Caco-2 (cell line): ENCODE results near the gene FGFBP3. TPM values are rescaled to one million over a fixed set of nuclear protein-coding genes. Genes with fewer than 3 reads are reported as not detected.

ENCODE experiments used
- BruUV-seq: library from RNA; stranded (reverse); fragments of 400-500 nt; replicated peaks from 2 replicates; lab custom pipeline; 2021; lab: Mats Ljungman, UMichigan
- CTCF ChIA-PET: fragments of 300-600 bp; sonication (Branson Sonifier 250); formaldehyde crosslinking; loops from one replicate; lab custom pipeline; 2022; ENCODE audit warnings: antibody characterized with exemption; lab: Charles Lee
- POLR2A ChIA-PET: fragments of 300-600 bp; sonication (Branson Sonifier 250); formaldehyde crosslinking; loops from one replicate; lab custom pipeline; 2022; ENCODE audit warnings: antibody characterized with exemption; lab: Charles Lee
- DNase-seq, 2 experiments: peaks; one replicate each; pipeline versions ENCODE4 v3.0.0 to v3.0.0-alpha.2; 2020 to 2022
- H3K27me3 ChIP-seq: replicated peaks from 2 replicates; pipeline ENCODE4 v1.6.0; 2011; ENCODE audit warnings: low read length; ENCODE audit not compliant: control insufficient read depth, insufficient read depth
- H3K36me3 ChIP-seq: 2 replicates; pipeline ENCODE4 v1.5.1; 2011; ENCODE audit warnings: low read length; ENCODE audit not compliant: control insufficient read depth, insufficient read depth
- H3K4me1 ChIP-seq: fragments of 250-450 bp; sonication (Bioruptor Pico); 2 replicates; pipeline ENCODE4 v1.5.1; 2020; ENCODE audit warnings: mild to moderate bottlenecking
- H3K4me3 ChIP-seq: 2 replicates; pipeline ENCODE4 v1.5.1; 2011; ENCODE audit warnings: low read depth, mild to moderate bottlenecking, control low read depth, low read length
- H3K9me3 ChIP-seq: fragments of 250-450 bp; sonication (Bioruptor Pico); 2 replicates; pipeline ENCODE4 v1.5.1; 2020; ENCODE audit warnings: mild to moderate bottlenecking, moderate library complexity
- H3K27ac Mint-ChIP-seq: one replicate; pipeline ENCODE4 v1.8.0; 2022; ENCODE audit warnings: mixed read lengths; ENCODE audit not compliant: unreplicated experiment
- H3K27me3 Mint-ChIP-seq: one replicate; pipeline ENCODE4 v1.8.0; 2022; ENCODE audit warnings: mixed read lengths; ENCODE audit not compliant: insufficient read depth, unreplicated experiment
- H3K36me3 Mint-ChIP-seq: one replicate; pipeline ENCODE4 v1.8.0; 2022; ENCODE audit warnings: mild to moderate bottlenecking, mixed read lengths; ENCODE audit not compliant: insufficient read depth, unreplicated experiment
- H3K4me1 Mint-ChIP-seq: one replicate; pipeline ENCODE4 v1.8.0; 2022; ENCODE audit warnings: low read depth, mixed read lengths; ENCODE audit not compliant: unreplicated experiment
- H3K4me3 Mint-ChIP-seq: one replicate; pipeline ENCODE4 v1.8.0; 2022; ENCODE audit warnings: mild to moderate bottlenecking, moderate library complexity, mixed read lengths; ENCODE audit not compliant: unreplicated experiment
- H3K9me3 Mint-ChIP-seq: one replicate; pipeline ENCODE4 v1.8.0; 2022; ENCODE audit warnings: mixed read lengths; ENCODE audit not compliant: unreplicated experiment
- intact Hi-C: fragments of 100-400 bp; cut with micrococcal nuclease; formaldehyde crosslinking; loops from one replicate; pipeline ENCODE4 v1.10.0; 2022; ENCODE audit not compliant: unreplicated experiment
- total RNA-seq: library from RNA; stranded (reverse); gene quantifications from 2 replicates; pipeline ENCODE4 v1.2.3, GENCODE V29; 2022
- TF ChIP-seq, protein P1 (sequence below), 2 experiments: fragments of 200-600 bp in 1 of 2; IDR thresholded peaks; 1 replicate in 1 of 2; 2 replicates in 1 of 2; pipeline versions ENCODE4 v1.5.1 to v1.8.0; 2011 to 2022; ENCODE audit warnings: antibody characterized with exemption in 1 of 2, control low read depth in 1 of 2, inconsistent platforms in 1 of 2, low read depth in 1 of 2, low read length in 1 of 2, mild to moderate bottlenecking in 1 of 2, moderate library complexity in 1 of 2; ENCODE audit not compliant: insufficient read depth in 1 of 2, severe bottlenecking in 1 of 2, unreplicated experiment in 1 of 2

FGFBP3 gene
- total RNA-seq, 1 experiment from 2014 or later = 3.6 TPM

- BruUV-seq = no TSS peak
- Histone ChIP-seq H3K4me3 (no peak overlapping the region), H3K9me3 (no peaks in the 10 kb centered on the region), H3K27me3 (no peaks in the 10 kb centered on the region), H3K36me3 (no peaks in the 10 kb centered on the region), H3K4me1 (peaks cover 6% of the 10 kb centered on the region; the same call in 1 of the 2 replicates)
- Mint-ChIP-seq H3K36me3 (no peaks in the 10 kb centered on the region), H3K9me3 (no peaks in the 10 kb centered on the region), H3K27me3 (no peaks in the 10 kb centered on the region), H3K27ac (no peak overlapping the region), H3K4me1 (peaks cover 13% of the 10 kb centered on the region), H3K4me3 (no peak overlapping the region)
- ChIA-PET POLR2A (no interaction called here), CTCF (interaction anchor here (0.6 kb wide), 1 partner anchor 132 kb away, joined by 3 read pairs; no protein-coding TSS in a partner anchor)
- no peak for DNase-seq
- intact Hi-C loops = no loop called here
- TF ChIP-seq, protein P1, sequence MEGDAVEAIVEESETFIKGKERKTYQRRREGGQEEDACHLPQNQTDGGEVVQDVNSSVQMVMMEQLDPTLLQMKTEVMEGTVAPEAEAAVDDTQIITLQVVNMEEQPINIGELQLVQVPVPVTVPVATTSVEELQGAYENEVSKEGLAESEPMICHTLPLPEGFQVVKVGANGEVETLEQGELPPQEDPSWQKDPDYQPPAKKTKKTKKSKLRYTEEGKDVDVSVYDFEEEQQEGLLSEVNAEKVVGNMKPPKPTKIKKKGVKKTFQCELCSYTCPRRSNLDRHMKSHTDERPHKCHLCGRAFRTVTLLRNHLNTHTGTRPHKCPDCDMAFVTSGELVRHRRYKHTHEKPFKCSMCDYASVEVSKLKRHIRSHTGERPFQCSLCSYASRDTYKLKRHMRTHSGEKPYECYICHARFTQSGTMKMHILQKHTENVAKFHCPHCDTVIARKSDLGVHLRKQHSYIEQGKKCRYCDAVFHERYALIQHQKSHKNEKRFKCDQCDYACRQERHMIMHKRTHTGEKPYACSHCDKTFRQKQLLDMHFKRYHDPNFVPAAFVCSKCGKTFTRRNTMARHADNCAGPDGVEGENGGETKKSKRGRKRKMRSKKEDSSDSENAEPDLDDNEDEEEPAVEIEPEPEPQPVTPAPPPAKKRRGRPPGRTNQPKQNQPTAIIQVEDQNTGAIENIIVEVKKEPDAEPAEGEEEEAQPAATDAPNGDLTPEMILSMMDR (IDR thresholded peaks at IDR 0.05; ENCODE audit: insufficient read depth in 1 of 2, low read depth in 1 of 2, low read length in 1 of 2, severe bottlenecking in 1 of 2, unreplicated experiment in 1 of 2) = no peak
Measured at GRCh38 chr10:91883549-91884444, 25.5 kb downstream of the FGFBP3 start.

DNA sequence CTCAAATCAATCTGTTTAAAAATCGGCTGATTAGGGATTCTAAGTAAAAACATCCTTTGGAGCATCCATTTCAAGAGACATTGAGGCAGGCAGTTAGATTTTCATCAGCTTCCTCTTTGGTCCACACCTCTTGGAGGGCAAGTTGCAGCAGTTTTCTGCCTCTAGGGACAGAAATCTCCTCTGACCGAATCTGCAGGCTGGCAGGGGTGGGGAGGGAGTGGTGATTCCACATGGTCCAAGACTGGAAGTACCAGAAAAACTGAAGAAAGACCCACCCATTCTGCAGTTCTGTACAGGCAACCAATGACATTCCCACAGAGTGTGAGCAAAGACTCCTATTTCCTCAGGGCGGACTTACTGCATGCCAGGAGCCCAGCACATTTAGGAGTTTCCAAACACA is 29.0 kb downstream of the FGFBP3 start:
- TF ChIP-seq, protein P1 (IDR thresholded peaks at IDR 0.05; ENCODE audit: insufficient read depth in 1 of 2, low read depth in 1 of 2, low read length in 1 of 2, severe bottlenecking in 1 of 2, unreplicated experiment in 1 of 2) = peak in 1 of 2 experiments; percentile 17
- Histone ChIP-seq H3K27me3 (no peaks in the 10 kb centered on the region), H3K36me3 (no peaks in the 10 kb centered on the region), H3K4me3 (no peak overlapping the region), H3K4me1 (no peaks in the 10 kb centered on the region), H3K9me3 (no peaks in the 10 kb centered on the region)
- Mint-ChIP-seq H3K36me3 (no peaks in the 10 kb centered on the region), H3K4me1 (peaks cover 4% of the 10 kb centered on the region), H3K4me3 (peak overlapping the region; percentile 9), H3K27me3 (no peaks in the 10 kb centered on the region), H3K27ac (no peak overlapping the region), H3K9me3 (no peaks in the 10 kb centered on the region)
- DNase-seq = peak; percentile 59 to 71
- intact Hi-C loops = no loop called here
- BruUV-seq = no TSS peak
- CTCF ChIA-PET = interaction anchor here (0.6 kb wide), 1 partner anchor 11 kb away, joined by 7 read pairs; no protein-coding TSS in a partner anchor
- POLR2A ChIA-PET = no interaction called here

- BruUV-seq = no TSS peak
- TF ChIP-seq, protein P1 (IDR thresholded peaks at IDR 0.05; ENCODE audit: insufficient read depth in 1 of 2, low read depth in 1 of 2, low read length in 1 of 2, severe bottlenecking in 1 of 2, unreplicated experiment in 1 of 2) = no peak
- Mint-ChIP-seq H3K4me1 (no peaks in the 10 kb centered on the region), H3K27ac (no peak overlapping the region), H3K4me3 (peak overlapping the region; percentile 9), H3K36me3 (no peaks in the 10 kb centered on the region), H3K9me3 (no peaks in the 10 kb centered on the region), H3K27me3 (no peaks in the 10 kb centered on the region)
- H3K9me3 ChIP-seq = no peaks in the 10 kb centered on the region
- no peak overlapping the region for H3K4me3 ChIP-seq
- H3K27me3 ChIP-seq = no peaks in the 10 kb centered on the region
- intact Hi-C loops = no loop called here
- CTCF ChIA-PET = no interaction called here
- H3K36me3 ChIP-seq = no peaks in the 10 kb centered on the region
- DNase-seq = no peak
- POLR2A ChIA-PET = no interaction called here
- no peaks in the 10 kb centered on the region for H3K4me1 ChIP-seq
Measured at GRCh38 chr10:91879515-91880170, 29.6 kb downstream of the FGFBP3 start.
